Mammary epithelial cell (primary cell): ENCODE measurements around the gene CEP135.

Source experiments
- CTCF ChIP-seq, 2 donors: IDR thresholded peaks in 1 of 2; conservative IDR thresholded peaks in 1 of 2; 2 replicates each; pipeline ENCODE4 v1.5.1; 2011 to 2012; ENCODE audit warnings: inconsistent platforms in 2 of 2, low read length in 2 of 2, mild to moderate bottlenecking in 2 of 2, control low read depth in 1 of 2, low read depth in 1 of 2; ENCODE audit not compliant: insufficient read depth in 1 of 2; ENCODE audit errors: extremely low read depth in 1 of 2
- EZH2 ChIP-seq: IDR thresholded peaks from 2 replicates; pipeline ENCODE4 v1.6.1; 2012; ENCODE audit warnings: low read length, inconsistent platforms, borderline replicate concordance

GRCh38 chr4:55904576-55904975 is 44.2 kb upstream of the CEP135 start:
- TF ChIP-seq EZH2 (no peak), CTCF (conservative IDR thresholded peaks at IDR 0.05 in 1 of 2, IDR thresholded peaks at IDR 0.05 in 1 of 2; ENCODE audit: extremely low read depth in 1 of 2, insufficient read depth in 1 of 2, low read depth in 1 of 2, low read length in 2 of 2) (no peak)
